ENCODE results near the gene ZNF423. TPM values are rescaled to one million over a fixed set of nuclear protein-coding genes. Genes with fewer than 3 reads are reported as not detected.
"Not testable (repeated sequence)": the region's sequence is repeated elsewhere in the genome, so short reads cannot be mapped to it uniquely, and the experiment has no call there.

Gene ZNF423
- polyA plus RNA-seq, 1 donor, result 34.5 TPM

- peak; percentile 29 for DNase-seq
Measured at GRCh38 chr16:49528060-49528865, 327.6 kb downstream of the ZNF423 start.

DNA sequence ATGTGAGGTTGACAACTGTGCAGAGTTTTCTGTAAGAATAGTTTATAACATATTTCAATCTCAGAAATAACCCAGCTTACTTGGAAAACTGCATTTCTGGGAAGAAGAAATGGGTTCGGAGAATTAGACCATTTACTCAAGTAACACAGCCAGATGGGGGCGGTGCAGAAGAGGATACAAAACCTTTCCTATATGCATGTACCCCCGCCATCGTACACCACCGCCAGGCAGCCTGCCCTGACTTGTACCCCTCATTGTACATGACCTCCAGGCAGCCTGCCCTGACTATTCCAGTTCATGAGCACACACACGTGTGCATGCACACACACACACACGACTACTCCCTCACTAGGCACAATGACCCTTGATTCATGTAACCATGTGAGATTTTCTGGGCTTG, 328.3 kb downstream of the ZNF423 start:
- DNase-seq, result no peak

DNA sequence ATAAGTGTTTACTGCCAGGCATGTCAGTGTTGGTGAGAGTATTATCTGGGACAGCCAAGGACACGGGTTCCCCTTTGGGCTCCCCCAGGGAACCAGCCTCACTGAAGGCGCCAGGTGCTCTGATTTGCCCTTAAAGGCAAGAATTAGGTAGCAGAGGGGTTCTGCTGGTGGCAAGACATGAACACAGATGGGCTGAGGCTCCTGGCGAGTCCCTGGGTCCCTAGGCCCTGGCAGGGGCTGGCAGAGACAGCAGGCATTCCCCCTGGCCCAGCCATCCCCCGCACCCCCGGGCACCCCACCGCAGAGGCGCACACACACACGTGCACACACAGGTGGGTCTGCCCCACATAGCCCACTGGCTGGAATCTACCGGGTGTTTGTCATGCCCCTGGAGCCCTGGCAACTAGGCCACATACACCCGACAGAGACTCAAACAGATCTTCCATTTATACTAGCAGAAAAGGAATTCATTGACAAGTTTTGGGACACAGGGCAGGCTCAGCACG, 329.0 kb downstream of the ZNF423 start:
- DNase-seq, result no peak

GRCh38 chr16:49524947-49525315, 331.0 kb downstream of the ZNF423 start:
- no peak for DNase-seq

DNA sequence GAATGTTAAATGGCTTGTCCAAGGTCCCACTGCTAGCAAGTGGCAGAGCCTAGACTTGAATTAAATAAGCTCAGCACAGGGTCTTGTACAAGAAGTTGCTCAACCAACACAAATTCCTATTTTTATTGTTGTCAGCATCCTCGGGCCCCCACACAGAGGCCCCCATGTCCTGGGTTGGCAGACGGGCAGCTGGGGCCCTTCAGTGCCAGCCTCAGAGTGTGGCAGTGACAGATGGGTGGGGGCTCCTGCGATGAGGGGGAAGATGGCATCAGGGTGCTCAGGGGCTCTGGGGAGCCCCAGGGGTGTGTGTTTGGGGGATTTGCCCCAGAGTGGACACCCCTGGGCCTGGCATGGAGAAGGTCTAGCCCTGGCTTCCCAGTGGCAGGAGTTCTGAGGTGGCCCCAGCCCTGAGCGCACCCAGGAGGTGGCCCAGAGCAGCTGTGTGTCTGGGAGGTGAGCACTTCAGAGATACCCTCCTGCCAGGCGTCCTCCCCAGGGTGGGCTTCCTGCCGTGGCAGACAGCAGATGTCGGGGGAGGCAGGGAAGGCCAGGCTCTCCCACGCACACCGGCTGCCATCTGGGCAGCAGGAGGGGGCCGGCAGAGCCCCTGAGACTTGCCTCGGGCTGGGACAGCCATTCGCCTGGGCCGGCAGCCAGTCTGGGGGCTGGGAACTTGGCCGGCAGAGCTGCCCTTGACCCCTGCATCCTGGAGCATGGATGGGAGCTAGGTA, 331.5 kb downstream of the ZNF423 start:
- DNase-seq, result no peak

DNA sequence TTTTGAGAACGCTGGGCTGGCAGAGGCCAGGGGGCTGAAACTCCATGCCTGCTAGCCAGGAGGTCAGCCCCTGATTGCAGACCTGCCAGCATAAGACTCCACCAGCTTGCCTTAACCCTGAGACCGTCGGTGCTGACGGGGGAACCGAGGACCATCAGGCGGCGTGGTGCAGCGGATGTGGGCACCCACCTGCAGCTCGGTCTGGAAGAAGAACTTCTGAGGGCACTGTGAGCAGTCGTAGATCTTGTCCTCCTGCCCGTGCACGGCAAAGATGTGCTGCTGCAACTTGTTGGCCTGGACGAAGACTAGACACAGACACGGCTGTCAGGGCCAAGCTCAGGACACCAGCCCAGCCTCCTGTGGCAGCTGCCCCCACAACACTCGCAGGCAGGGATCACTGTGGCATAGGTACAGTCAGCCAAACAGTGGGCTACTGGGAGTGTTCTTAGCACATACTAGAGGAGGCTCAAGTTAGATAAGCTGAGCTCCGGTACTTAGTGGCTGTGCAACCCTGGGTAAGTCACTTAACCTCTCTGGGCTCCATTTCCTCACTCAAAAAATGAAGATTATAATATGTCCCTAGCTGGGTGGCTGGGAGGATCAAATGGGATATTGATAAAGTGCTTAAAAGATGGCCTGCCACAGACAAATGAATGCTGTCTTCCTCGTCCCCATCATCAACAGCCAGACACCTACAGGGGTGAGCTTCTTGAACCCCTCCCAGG, 332.3 kb downstream of the ZNF423 start:
- no peak for DNase-seq

DNA sequence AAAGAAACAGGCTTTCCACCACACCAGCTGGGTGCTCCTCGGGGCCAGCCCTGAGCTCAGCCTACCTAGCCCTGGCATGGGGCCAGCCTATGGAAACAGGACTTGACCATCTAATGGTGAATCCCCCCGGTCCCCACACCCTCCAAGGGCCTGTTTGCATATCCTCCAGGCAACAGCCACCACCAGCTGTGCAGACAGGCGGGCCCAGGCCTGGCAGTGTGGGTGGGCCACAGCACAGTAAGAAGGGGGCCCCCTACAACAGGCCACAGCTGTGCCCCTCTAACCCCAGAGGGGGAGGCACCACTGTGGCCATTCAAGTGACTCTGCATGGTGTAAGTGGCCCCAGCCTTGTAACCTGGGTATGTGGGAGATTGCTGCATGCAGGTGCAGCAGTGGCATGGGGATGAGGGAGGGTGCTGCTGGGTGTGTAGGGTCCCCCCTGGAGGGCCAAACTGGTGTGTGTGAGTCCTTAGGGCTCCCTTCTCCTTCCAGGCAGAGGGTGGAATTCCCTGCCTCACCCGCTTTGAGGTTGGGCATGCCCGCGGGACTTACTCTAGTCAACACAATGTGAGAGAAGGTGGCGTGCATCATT, 334.1 kb downstream of the ZNF423 start:
- DNase-seq, result no peak

- no peak for DNase-seq
Measured at GRCh38 chr16:49520492-49521038, 335.3 kb downstream of the ZNF423 start.

DNA sequence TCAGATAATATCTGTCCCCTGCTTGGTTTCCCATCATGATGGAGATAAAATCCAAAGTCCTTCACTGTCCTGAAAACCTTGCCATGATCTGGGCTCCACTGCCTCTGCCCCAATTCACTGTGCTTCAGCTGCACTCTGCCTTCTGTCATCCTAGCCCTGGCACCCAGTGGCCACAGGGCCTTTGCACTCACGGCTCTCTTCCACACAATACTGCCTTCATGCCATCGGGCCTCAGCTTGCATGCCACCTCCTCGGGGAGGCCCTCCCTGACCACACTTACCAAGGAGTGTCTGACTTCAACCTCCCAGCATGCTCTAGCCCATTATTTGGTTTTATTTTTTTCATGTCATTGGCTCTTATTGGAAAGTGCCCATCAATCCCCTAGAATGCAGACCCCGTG, 336.2 kb downstream of the ZNF423 start:
- no peak for DNase-seq

DNA sequence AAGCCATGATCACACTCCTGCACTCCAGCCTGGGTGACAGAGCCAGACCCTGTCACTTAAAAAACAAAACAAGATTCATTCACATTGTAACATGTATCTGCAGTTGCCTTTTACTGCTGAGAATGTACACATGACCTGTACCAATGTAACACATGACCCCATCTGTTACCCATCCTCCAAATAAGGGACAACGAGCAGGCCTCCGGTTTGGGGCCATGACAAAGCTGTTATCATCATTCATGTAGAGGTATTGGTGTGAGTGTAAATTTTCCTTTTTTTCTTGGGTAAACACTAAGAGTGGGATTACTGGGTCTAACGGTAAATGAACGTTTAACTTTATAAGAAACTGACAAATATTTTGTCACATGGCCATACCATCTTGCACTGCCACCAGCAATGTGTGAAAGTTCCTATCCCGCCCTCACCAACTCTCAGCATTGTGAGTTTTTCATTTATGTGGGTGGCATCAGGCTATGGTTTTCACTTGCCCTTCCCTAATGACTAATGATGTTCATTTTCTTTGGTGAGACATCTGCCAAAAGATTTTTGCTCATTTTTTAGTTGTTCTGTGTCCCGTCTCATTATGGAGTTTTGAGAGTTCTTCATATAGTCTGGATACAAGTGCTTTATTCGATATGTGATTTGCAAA, 336.8 kb downstream of the ZNF423 start:
- no peak for DNase-seq

DNA sequence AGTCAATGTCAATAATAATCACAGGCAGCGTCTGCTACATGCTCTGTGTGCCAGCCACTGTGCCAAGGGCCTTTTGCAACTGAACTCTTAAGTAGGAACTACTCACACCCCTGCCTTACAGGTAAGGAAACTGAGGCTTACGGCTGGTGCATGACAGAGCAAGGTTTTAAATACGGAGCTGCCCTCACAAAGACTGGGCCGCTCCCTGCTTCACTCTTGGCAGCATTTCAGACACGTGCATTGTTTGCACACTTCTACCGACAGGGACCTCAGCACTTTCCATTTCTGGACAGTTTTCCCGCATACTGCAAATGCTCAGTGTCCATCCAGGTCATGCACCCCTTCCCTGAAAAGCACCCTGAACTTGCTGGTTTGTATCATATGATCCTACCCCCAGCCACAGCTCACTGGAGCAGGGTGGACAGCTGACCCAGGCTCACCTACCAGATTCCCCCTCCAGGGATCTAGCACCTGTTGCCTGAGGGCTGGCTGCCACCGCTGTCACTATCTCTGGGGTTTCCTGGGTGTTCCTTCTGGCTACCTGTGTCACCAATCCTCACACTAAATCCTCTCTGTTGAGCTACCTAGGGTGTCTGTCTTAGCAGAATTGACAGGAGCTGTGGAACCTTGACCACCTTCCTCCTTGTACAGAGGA, 339.4 kb downstream of the ZNF423 start:
- DNase-seq, result no peak

GRCh38 chr16:49515861-49516260, 340.1 kb downstream of the ZNF423 start:
- no peak for DNase-seq

GRCh38 chr16:49515016-49515565, 340.8 kb downstream of the ZNF423 start:
- no peak for DNase-seq

- no peak for DNase-seq
Measured at GRCh38 chr16:49514073-49514980, 341.6 kb downstream of the ZNF423 start.

DNA sequence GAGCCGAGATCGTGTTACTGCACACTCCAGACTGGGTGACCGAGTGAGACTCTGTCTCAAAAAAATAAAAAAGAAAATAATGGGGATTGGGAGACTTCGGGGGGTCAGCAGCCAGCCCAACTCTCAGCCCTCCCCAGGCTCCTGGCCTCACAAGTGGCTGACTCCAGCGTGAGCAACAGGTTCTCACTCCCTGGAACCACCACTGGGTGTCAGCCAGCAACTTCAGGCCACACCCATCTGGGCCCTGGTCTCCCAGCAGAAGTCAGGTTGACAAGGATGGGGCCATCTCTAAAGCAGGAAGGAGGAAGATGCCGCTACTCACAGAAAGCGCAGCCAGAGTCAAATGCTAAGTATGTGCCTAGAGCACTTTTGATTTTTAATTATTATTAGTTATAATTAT, 342.9 kb downstream of the ZNF423 start:
- no peak for DNase-seq

GRCh38 chr16:49510654-49511305, 345.1 kb downstream of the ZNF423 start:
- DNase-seq, result peak; percentile 42

GRCh38 chr16:49510141-49510540, 345.8 kb downstream of the ZNF423 start:
- no peak for DNase-seq

DNA sequence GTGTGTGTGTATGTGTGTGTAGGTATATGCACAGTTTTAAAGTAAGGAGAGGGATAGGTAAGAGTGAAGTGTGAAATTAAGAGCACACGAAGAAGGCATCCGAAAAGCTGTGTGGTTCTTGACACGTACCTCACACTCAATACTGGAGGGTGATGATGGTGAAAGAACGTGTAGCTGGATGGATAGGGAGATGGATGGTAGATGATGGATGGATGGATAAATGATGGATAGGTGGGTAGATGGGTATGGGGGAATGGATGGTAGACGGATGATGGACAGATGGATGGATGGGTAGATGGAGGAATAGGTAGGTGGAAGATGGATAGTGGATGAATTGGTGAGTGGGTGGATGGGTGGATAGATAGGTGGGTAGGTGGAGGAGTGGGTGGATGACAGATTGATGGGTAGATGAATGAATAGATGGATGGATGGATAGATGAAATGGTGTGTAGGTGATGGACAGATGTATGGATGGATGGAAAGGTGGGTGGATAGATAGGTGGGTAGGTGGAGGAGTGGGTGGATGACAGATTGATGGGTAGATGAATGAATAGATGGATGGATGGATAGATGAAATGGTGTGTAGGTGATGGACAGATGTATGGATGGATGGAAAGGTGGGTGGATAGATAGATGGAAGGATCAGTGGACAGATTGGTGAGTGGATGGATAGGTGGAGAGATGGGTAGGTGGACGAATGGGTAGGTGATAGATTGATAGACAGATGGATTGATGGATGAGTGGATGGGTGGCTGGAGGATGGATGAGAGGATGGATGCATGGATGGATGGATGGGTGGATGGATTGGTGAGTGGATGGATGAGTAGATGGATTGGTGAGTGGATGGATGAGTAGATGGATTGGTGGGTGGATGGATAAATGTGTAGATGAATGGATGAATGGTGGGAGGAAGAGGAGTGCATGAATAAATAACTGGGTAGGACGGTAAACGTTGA, 349.6 kb downstream of the ZNF423 start:
- not testable (repeated sequence) for DNase-seq

Data from hindlimb muscle (tissue), 1 donor.